Testis (tissue), 2 donors: ENCODE data around the gene G2E3.

ENCODE experiments used
- CTCF ChIP-seq, 3 experiments: fragments of 450-650 bp in 2 of 3; fragments of 200-600 bp in 1 of 3; sonication (generic) in 1 of 3; IDR thresholded peaks; one replicate each; pipeline ENCODE4 v1.5.1; 2016 to 2019; ENCODE audit warnings: antibody characterized with exemption in 3 of 3, mild to moderate bottlenecking in 2 of 3, moderate library complexity in 1 of 3
- POLR2A ChIP-seq: fragments of 450-650 bp; IDR thresholded peaks from one replicate; pipeline ENCODE4 v1.6.1; 2017; ENCODE audit warnings: antibody characterized with exemption, mild to moderate bottlenecking, moderate library complexity

- TF ChIP-seq CTCF (IDR thresholded peaks at IDR 0.05) (no peak), POLR2A (no peak)
Measured at GRCh38 chr14:30525833-30526232, 33.1 kb upstream of the G2E3 start.
